KMS-11 (cell line): ENCODE data around the gene FLRT1.
"Not testable (repeated sequence)": the region's sequence is repeated elsewhere in the genome, so short reads cannot be mapped to it uniquely, and the experiment has no call there.

Source experiments
- H2AFZ ChIP-seq: fragments of 200-600 bp; sonication (generic); 2 replicates; pipeline ENCODE4 v1.6.1; 2016; ENCODE audit warnings: antibody characterized with exemption, mixed run types, low read depth
- H3K27ac ChIP-seq: fragments of 200-600 bp; sonication (generic); 2 replicates; pipeline ENCODE4 v1.6.1; 2016; ENCODE audit warnings: mild to moderate bottlenecking, mixed run types
- H3K27me3 ChIP-seq: fragments of 200-600 bp; sonication (generic); 2 replicates; pipeline ENCODE4 v1.6.1; 2017; ENCODE audit warnings: mild to moderate bottlenecking, low read depth, mixed run types, moderate library complexity; ENCODE audit not compliant: insufficient read depth
- H3K36me3 ChIP-seq: fragments of 200-600 bp; sonication (generic); 2 replicates; pipeline ENCODE4 v1.6.1; 2017; ENCODE audit warnings: mild to moderate bottlenecking, mixed run types; ENCODE audit not compliant: insufficient read depth
- H3K4me1 ChIP-seq: fragments of 200-600 bp; sonication (generic); 2 replicates; pipeline ENCODE4 v1.6.1; 2016; ENCODE audit warnings: mild to moderate bottlenecking, low read depth, mixed run types; ENCODE audit not compliant: poor library complexity, severe bottlenecking
- H3K4me2 ChIP-seq: fragments of 200-600 bp; sonication (generic); 2 replicates; pipeline ENCODE4 v1.7.0; 2016; ENCODE audit warnings: mild to moderate bottlenecking, mixed run types
- H3K4me3 ChIP-seq: fragments of 200-600 bp; sonication (generic); IDR thresholded peaks from 2 replicates; pipeline ENCODE4 v1.6.1; 2017; ENCODE audit warnings: low read depth, low read length, mixed read lengths; ENCODE audit not compliant: insufficient read depth
- H3K79me2 ChIP-seq: fragments of 200-600 bp; sonication (generic); 2 replicates; pipeline ENCODE4 v1.6.1; 2016; ENCODE audit warnings: low read depth, mixed run types; ENCODE audit not compliant: insufficient read depth
- H3K9ac ChIP-seq: fragments of 200-600 bp; sonication (generic); 2 replicates; pipeline ENCODE4 v1.6.1; 2016; ENCODE audit warnings: mild to moderate bottlenecking, mixed run types
- H4K20me1 ChIP-seq: fragments of 200-600 bp; sonication (generic); 2 replicates; pipeline ENCODE4 v1.6.1; 2016; ENCODE audit warnings: mild to moderate bottlenecking, mixed run types; ENCODE audit not compliant: insufficient read depth
- TF ChIP-seq, protein P1 (sequence below): fragments of 200-600 bp; sonication (generic); conservative IDR thresholded peaks from 2 replicates; pipeline ENCODE4 v1.6.1; 2017; ENCODE audit warnings: low read depth, mild to moderate bottlenecking, antibody characterized with exemption, low read length, moderate library complexity, mixed read lengths

The FLRT1 gene

DNA sequence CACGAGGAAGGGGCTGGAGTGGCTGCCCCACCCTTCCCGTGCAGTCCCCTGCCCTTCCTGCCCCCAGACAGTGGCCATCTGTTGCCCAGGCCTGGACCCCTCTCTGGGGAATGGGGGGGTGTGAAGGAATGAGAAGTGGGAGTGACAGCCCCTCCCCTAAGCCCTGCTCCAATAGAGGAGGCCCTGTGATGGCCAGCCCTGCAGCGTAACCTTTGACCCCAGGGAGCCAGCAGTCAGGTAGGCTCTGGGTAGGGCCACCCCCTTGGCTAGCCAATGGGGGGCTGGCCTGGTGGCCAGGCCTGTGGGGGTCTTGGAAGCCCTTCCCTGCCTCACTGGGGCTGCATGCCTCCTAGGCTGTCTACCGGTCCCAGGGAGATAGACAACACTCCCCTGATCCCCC, 6.6 kb downstream of the FLRT1 start:
- no peaks in the 10 kb centered on the region for H3K79me2 ChIP-seq
- TF ChIP-seq, protein P1, sequence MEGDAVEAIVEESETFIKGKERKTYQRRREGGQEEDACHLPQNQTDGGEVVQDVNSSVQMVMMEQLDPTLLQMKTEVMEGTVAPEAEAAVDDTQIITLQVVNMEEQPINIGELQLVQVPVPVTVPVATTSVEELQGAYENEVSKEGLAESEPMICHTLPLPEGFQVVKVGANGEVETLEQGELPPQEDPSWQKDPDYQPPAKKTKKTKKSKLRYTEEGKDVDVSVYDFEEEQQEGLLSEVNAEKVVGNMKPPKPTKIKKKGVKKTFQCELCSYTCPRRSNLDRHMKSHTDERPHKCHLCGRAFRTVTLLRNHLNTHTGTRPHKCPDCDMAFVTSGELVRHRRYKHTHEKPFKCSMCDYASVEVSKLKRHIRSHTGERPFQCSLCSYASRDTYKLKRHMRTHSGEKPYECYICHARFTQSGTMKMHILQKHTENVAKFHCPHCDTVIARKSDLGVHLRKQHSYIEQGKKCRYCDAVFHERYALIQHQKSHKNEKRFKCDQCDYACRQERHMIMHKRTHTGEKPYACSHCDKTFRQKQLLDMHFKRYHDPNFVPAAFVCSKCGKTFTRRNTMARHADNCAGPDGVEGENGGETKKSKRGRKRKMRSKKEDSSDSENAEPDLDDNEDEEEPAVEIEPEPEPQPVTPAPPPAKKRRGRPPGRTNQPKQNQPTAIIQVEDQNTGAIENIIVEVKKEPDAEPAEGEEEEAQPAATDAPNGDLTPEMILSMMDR, result no peak
- no peak overlapping the region for H3K4me2 ChIP-seq
- no peaks in the 10 kb centered on the region for H3K36me3 ChIP-seq
- no peaks in the 10 kb centered on the region for H4K20me1 ChIP-seq
- no peaks in the 10 kb centered on the region for H3K27me3 ChIP-seq
- no peak overlapping the region for H3K9ac ChIP-seq
- no peaks in the 10 kb centered on the region for H3K4me1 ChIP-seq
- H3K27ac ChIP-seq, result no peak overlapping the region
- H3K4me3 ChIP-seq, result no peak overlapping the region
- no peak overlapping the region for H2AFZ ChIP-seq

GRCh38 chr11:64043545-64043944, 7.8 kb downstream of the FLRT1 start:
- no peaks in the 10 kb centered on the region for H3K79me2 ChIP-seq
- no peak overlapping the region for H3K4me3 ChIP-seq
- no peaks in the 10 kb centered on the region for H3K36me3 ChIP-seq
- no peaks in the 10 kb centered on the region for H3K4me1 ChIP-seq
- no peak overlapping the region for H3K27ac ChIP-seq
- H3K4me2 ChIP-seq, result no peak overlapping the region
- H3K27me3 ChIP-seq, result no peaks in the 10 kb centered on the region
- H3K9ac ChIP-seq, result no peak overlapping the region
- TF ChIP-seq, protein P1, result no peak
- no peaks in the 10 kb centered on the region for H4K20me1 ChIP-seq
- no peak overlapping the region for H2AFZ ChIP-seq

GRCh38 chr11:64044730-64045393, 9.1 kb downstream of the FLRT1 start:
- no peaks in the 10 kb centered on the region for H3K27me3 ChIP-seq
- H3K36me3 ChIP-seq, result no peaks in the 10 kb centered on the region
- no peaks in the 10 kb centered on the region for H4K20me1 ChIP-seq
- no peak overlapping the region for H2AFZ ChIP-seq
- no peaks in the 10 kb centered on the region for H3K79me2 ChIP-seq
- H3K4me2 ChIP-seq, result no peak overlapping the region
- no peak overlapping the region for H3K9ac ChIP-seq
- no peaks in the 10 kb centered on the region for H3K4me1 ChIP-seq
- no peak overlapping the region for H3K27ac ChIP-seq
- no peak overlapping the region for H3K4me3 ChIP-seq
- TF ChIP-seq, protein P1, result no peak

DNA sequence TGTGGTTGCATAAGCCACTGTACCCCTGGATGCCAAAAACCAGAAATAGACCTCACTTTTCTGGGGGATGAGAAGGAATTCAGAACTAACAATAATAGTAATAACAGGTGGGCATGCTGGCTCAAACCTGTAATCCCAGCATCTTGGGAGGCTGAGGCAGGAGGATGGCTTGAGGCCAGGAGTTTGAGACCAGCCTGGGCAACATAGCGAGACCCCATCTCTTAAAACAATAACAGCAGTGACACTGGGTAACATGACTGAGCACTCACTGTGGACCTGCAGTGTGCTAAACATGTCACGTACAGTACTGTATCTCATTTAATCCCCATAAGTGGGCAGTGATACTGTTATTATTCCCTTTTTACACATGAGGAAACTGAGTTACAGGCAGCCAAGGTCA, 10.0 kb downstream of the FLRT1 start:
- Histone ChIP-seq H3K27ac (no peak overlapping the region), H3K36me3 (no peaks in the 10 kb centered on the region), H3K79me2 (no peaks in the 10 kb centered on the region), H2AFZ (no peak overlapping the region), H3K4me2 (no peak overlapping the region), H3K9ac (no peak overlapping the region), H4K20me1 (no peaks in the 10 kb centered on the region), H3K4me1 (no peaks in the 10 kb centered on the region), H3K4me3 (no peak overlapping the region), H3K27me3 (no peaks in the 10 kb centered on the region)
- TF ChIP-seq, protein P1, result no peak

GRCh38 chr11:64047373-64047772, 11.6 kb downstream of the FLRT1 start:
- not testable (repeated sequence) for H2AFZ ChIP-seq, H3K27ac ChIP-seq, H3K36me3 ChIP-seq, H3K9ac ChIP-seq, H4K20me1 ChIP-seq, H3K4me3 ChIP-seq, H3K4me1 ChIP-seq, H3K4me2 ChIP-seq, H3K79me2 ChIP-seq, H3K27me3 ChIP-seq
